ENCODE measurements around the gene NDST1.

Gene NDST1

DNA sequence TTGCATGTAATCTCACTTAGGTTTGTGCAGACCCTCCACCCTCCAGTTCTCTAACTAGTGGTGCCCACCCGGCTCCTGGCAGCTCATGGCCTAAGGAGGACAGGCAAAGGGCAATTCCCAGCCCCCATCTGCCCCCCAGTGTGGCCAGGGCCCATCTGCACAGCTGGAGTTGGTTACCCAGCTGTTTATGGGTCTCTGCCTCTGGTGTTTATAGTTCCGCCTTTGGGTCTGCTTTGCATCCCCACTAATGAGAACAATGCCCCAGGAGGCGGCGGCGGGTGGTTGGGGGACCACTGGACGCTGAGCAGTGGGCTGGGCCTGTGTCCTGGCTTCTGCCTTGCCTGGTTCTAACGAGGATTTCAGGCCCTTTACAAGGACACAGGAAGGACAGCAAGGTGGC, 62.4 kb downstream of the NDST1 start:
- Histone ChIP-seq H3K79me2 (ENCODE audit: insufficient read depth, low read length) (no peaks in the 10 kb centered on the region), H3K9me3 (ENCODE audit: insufficient read depth, low read length, severe bottlenecking) (no peaks in the 10 kb centered on the region), H3K27me3 (ENCODE audit: insufficient read depth, low read length, poor library complexity) (no peaks in the 10 kb centered on the region), H4K20me1 (ENCODE audit: insufficient read depth, low read length) (no peaks in the 10 kb centered on the region; the same call in 1 of the 2 replicates), H2AFZ (ENCODE audit: low read depth, low read length) (no peak overlapping the region), H3K36me3 (ENCODE audit: insufficient read depth, low read length) (no peaks in the 10 kb centered on the region), H3K4me3 (ENCODE audit: low read depth in 1 of 2, low read length in 2 of 2) (no peak overlapping the region), H3K4me1 (ENCODE audit: insufficient read depth, low read length) (no peaks in the 10 kb centered on the region), H3K27ac (ENCODE audit: low read length) (no peak overlapping the region), H3K9ac (ENCODE audit: low read depth, low read length) (no peak overlapping the region), H3K4me2 (ENCODE audit: insufficient read depth, low read length) (no peak overlapping the region)
- ATAC-seq (ENCODE audit: insufficient read depth, low read depth) (no peak), DNase-seq (no peak)
- TF ChIP-seq EZH2 (IDR thresholded peaks at IDR 0.05; ENCODE audit: borderline replicate concordance, low read depth, low read length, severe bottlenecking) (no peak), CTCF (IDR thresholded peaks at IDR 0.05; ENCODE audit: borderline replicate concordance, extremely low read depth, low read length, poor library complexity, severe bottlenecking) (no peak)

DNA sequence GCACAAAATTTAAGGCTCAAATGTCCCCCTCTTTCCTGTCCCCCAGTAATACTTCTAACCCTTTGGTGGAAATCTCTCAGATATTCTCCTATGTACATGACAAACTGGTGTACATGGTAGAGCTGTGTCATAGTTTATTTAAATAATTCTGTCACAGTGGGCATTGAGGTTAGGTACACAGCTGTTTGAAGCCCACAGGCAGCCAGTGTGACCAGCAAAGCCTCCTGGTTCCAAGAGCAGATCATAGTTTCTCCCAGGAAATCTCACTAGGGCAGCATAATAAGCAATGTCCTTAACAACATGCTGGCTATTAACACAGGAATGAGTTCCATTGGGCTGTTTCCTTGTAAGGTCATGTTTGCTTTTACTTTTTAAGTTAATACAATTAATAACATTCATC, 63.9 kb downstream of the NDST1 start:
- H3K4me3 ChIP-seq (ENCODE audit: low read depth in 1 of 2, low read length in 2 of 2) = no peak overlapping the region
- no peaks in the 10 kb centered on the region for H3K4me1 ChIP-seq (ENCODE audit: insufficient read depth, low read length)
- ATAC-seq (ENCODE audit: insufficient read depth, low read depth) (no peak), DNase-seq (no peak)
- H3K4me2 ChIP-seq (ENCODE audit: insufficient read depth, low read length) = no peak overlapping the region
- TF ChIP-seq EZH2 (IDR thresholded peaks at IDR 0.05; ENCODE audit: borderline replicate concordance, low read depth, low read length, severe bottlenecking) = no peak
- TF ChIP-seq CTCF (IDR thresholded peaks at IDR 0.05; ENCODE audit: borderline replicate concordance, extremely low read depth, low read length, poor library complexity, severe bottlenecking) = no peak
- no peak overlapping the region for H3K27ac ChIP-seq (ENCODE audit: low read length)
- H3K36me3 ChIP-seq (ENCODE audit: insufficient read depth, low read length) = no peaks in the 10 kb centered on the region
- H2AFZ ChIP-seq (ENCODE audit: low read depth, low read length) = no peak overlapping the region
- H3K27me3 ChIP-seq (ENCODE audit: insufficient read depth, low read length, poor library complexity) = no peaks in the 10 kb centered on the region
- H3K79me2 ChIP-seq (ENCODE audit: insufficient read depth, low read length) = no peaks in the 10 kb centered on the region
- no peaks in the 10 kb centered on the region; the same call in 1 of the 2 replicates for H4K20me1 ChIP-seq (ENCODE audit: insufficient read depth, low read length)
- H3K9ac ChIP-seq (ENCODE audit: low read depth, low read length) = no peak overlapping the region
- H3K9me3 ChIP-seq (ENCODE audit: insufficient read depth, low read length, severe bottlenecking) = no peaks in the 10 kb centered on the region

DNA sequence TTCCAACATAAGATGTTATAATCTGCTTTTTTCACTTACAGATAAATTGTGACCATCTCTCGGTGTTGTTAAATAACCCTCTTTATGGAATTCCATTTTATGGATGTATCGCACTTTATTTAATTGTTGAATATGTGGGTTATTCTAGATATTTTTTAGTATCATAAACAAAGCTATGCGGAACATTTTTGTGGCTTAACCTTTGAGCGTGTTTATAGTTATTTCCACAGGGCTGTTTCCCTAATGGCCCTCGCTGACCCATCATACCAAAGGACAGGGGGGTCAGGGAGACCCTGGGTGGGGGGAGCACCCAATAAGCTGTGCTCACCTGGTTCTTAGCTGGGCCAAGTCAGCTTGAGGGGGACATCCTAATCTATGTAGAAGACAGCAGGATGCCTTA, 65.3 kb downstream of the NDST1 start:
- ATAC-seq (ENCODE audit: insufficient read depth, low read depth) (no peak), DNase-seq (no peak)
- Histone ChIP-seq H3K36me3 (ENCODE audit: insufficient read depth, low read length) (no peaks in the 10 kb centered on the region), H3K4me3 (ENCODE audit: low read depth in 1 of 2, low read length in 2 of 2) (no peak overlapping the region), H4K20me1 (ENCODE audit: insufficient read depth, low read length) (no peaks in the 10 kb centered on the region; the same call in 1 of the 2 replicates), H3K27me3 (ENCODE audit: insufficient read depth, low read length, poor library complexity) (no peaks in the 10 kb centered on the region), H3K79me2 (ENCODE audit: insufficient read depth, low read length) (no peaks in the 10 kb centered on the region), H3K9ac (ENCODE audit: low read depth, low read length) (no peak overlapping the region), H3K4me2 (ENCODE audit: insufficient read depth, low read length) (no peak overlapping the region), H3K4me1 (ENCODE audit: insufficient read depth, low read length) (no peaks in the 10 kb centered on the region), H3K27ac (ENCODE audit: low read length) (no peak overlapping the region), H2AFZ (ENCODE audit: low read depth, low read length) (no peak overlapping the region), H3K9me3 (ENCODE audit: insufficient read depth, low read length, severe bottlenecking) (no peaks in the 10 kb centered on the region)
- TF ChIP-seq CTCF (IDR thresholded peaks at IDR 0.05; ENCODE audit: borderline replicate concordance, extremely low read depth, low read length, poor library complexity, severe bottlenecking) (no peak), EZH2 (IDR thresholded peaks at IDR 0.05; ENCODE audit: borderline replicate concordance, low read depth, low read length, severe bottlenecking) (no peak)
